Keratinocyte (primary cell): ENCODE data around the gene HIPK4. TPM values are rescaled to one million over a fixed set of nuclear protein-coding genes. Genes with fewer than 3 reads are reported as not detected.
A peak's percentile ranks its signal among the peaks of the same experiment; 100 is the strongest.

ENCODE experiments used
- DNase-seq: peaks from one replicate; pipeline ENCODE4 v3.0.0-alpha.2; 2011; ENCODE audit warnings: low read depth, missing footprints, low spot score
- FAIRE-seq: peaks from 2 replicates; lab custom pipeline; 2011; peaks lifted over from hg19 to GRCh38; lab: Jason Lieb, UNC
- H2AFZ ChIP-seq: 2 replicates; pipeline ENCODE4 v1.6.0; 2012; ENCODE audit warnings: low read length, control low read depth, inconsistent platforms; ENCODE audit not compliant: control insufficient read depth
- H3K27ac ChIP-seq: 2 replicates; pipeline ENCODE4 v1.5.1; 2011; ENCODE audit warnings: low read length; ENCODE audit not compliant: control insufficient read depth, insufficient read depth
- H3K27me3 ChIP-seq: 3 replicates; pipeline ENCODE4 v1.6.0; 2011; ENCODE audit warnings: low read length; ENCODE audit not compliant: control insufficient read depth, insufficient read depth; ENCODE audit errors: extremely low read depth
- H3K36me3 ChIP-seq, 2 experiments: 2 replicates in 1 of 2; 3 replicates in 1 of 2; pipeline ENCODE4 v1.5.1; 2011; ENCODE audit warnings: low read length in 2 of 2, mild to moderate bottlenecking in 1 of 2; ENCODE audit not compliant: control insufficient read depth in 2 of 2, insufficient read depth in 2 of 2; ENCODE audit errors: extremely low read depth in 1 of 2
- H3K4me1 ChIP-seq: 3 replicates; pipeline ENCODE4 v1.5.1; 2011; ENCODE audit warnings: low read length; ENCODE audit not compliant: control insufficient read depth, insufficient read depth; ENCODE audit errors: extremely low read depth
- H3K4me2 ChIP-seq: 3 replicates; pipeline ENCODE4 v1.6.0; 2011; ENCODE audit warnings: low read depth, low read length; ENCODE audit not compliant: control insufficient read depth, insufficient read depth; ENCODE audit errors: extremely low read depth
- H3K4me3 ChIP-seq, 3 experiments: fragments of 200-600 bp in 1 of 3; sonication (generic) in 1 of 3; 2 replicates in 2 of 3; 3 replicates in 1 of 3; pipeline ENCODE4 v1.5.1; 2011 to 2016; ENCODE audit warnings: low read length in 3 of 3, mild to moderate bottlenecking in 3 of 3, control low read depth in 2 of 3, inconsistent platforms in 1 of 3, low read depth in 1 of 3, mixed read lengths in 1 of 3, mixed run types in 1 of 3, moderate library complexity in 1 of 3; ENCODE audit not compliant: control insufficient read depth in 2 of 3, insufficient read depth in 2 of 3; ENCODE audit errors: extremely low read depth in 1 of 3
- H3K79me2 ChIP-seq: 2 replicates; pipeline ENCODE4 v1.6.0; 2012; ENCODE audit warnings: low read length; ENCODE audit not compliant: control insufficient read depth, insufficient read depth
- H3K9ac ChIP-seq: 3 replicates; pipeline ENCODE4 v1.6.0; 2011; ENCODE audit warnings: low read length; ENCODE audit not compliant: control insufficient read depth, insufficient read depth; ENCODE audit errors: extremely low read depth
- H3K9me1 ChIP-seq: 3 replicates; pipeline ENCODE4 v1.6.0; 2011; ENCODE audit warnings: low read length; ENCODE audit not compliant: control insufficient read depth, insufficient read depth; ENCODE audit errors: extremely low read depth
- H3K9me3 ChIP-seq: 2 replicates; pipeline ENCODE4 v1.5.1; 2012; ENCODE audit warnings: low read depth, low read length; ENCODE audit not compliant: control insufficient read depth
- H4K20me1 ChIP-seq: 3 replicates; pipeline ENCODE4 v1.6.0; 2011; ENCODE audit warnings: low read length; ENCODE audit not compliant: control insufficient read depth, insufficient read depth; ENCODE audit errors: extremely low read depth
- CTCF ChIP-seq, 3 experiments: IDR thresholded peaks in 1 of 3; conservative IDR thresholded peaks in 1 of 3; optimal IDR thresholded peaks in 1 of 3; 2 replicates in 2 of 3; 3 replicates in 1 of 3; pipeline versions ENCODE3 to v1.5.1; 2011; ENCODE audit warnings: low read length in 3 of 3, mild to moderate bottlenecking in 3 of 3, moderate library complexity in 2 of 3, control low read depth in 1 of 3, inconsistent platforms in 1 of 3; ENCODE audit not compliant: insufficient read depth in 2 of 3; ENCODE audit errors: extremely low read depth in 1 of 3
- EZH2 ChIP-seq: IDR thresholded peaks from one replicate; pipeline ENCODE4 v1.6.1; 2012; ENCODE audit warnings: inconsistent platforms, mild to moderate bottlenecking, low read length, moderate library complexity
- dilution Hi-C: fragments of 300-500 bp; cut with MboI; formaldehyde crosslinking; loops from one replicate; pipeline ENCODE4 v1.7.0; 2020; ENCODE audit warnings: low sequenced_read_pairs; ENCODE audit not compliant: extremely low pct_ligation_motif_present
- polyA plus RNA-seq, 5 experiments: library from polyadenylated mRNA; depleted of rRNA in 3 of 5; stranded (reverse) in 3 of 5; stranded (forward) in 1 of 5; unstranded in 1 of 5; fragments of >200 nt; gene quantifications; 1 replicate in 1 of 5; 2 replicates in 3 of 5; 3 replicates in 1 of 5; pipeline versions ENCODE4 v1.2.1 to v1.2.3, GENCODE V29; 2011 to 2012; ENCODE audit warnings: missing spikeins in 2 of 5, low read depth in 1 of 5, low replicate concordance in 1 of 5

HIPK4 gene
- polyA plus RNA-seq, 1 donor (not counting 4 experiments of a cell fraction or from before 2014, with no cell fraction given), result 0.03 TPM

- no peak overlapping the region for H3K4me3 ChIP-seq
- DNase-seq (no peak), FAIRE-seq (no peak)
- H2AFZ ChIP-seq, result no peak overlapping the region
- no peak overlapping the region for H3K9ac ChIP-seq
- no peaks in the 10 kb centered on the region for H3K9me1 ChIP-seq
- peaks cover 0 to 8% of the 10 kb centered on the region in 2 experiments for H3K36me3 ChIP-seq
- H3K27me3 ChIP-seq, result no peaks in the 10 kb centered on the region
- TF ChIP-seq CTCF (optimal IDR thresholded peaks at IDR 0.05 in 1 of 3, IDR thresholded peaks at IDR 0.05 in 1 of 3, conservative IDR thresholded peaks at IDR 0.05 in 1 of 3; ENCODE audit: extremely low read depth in 1 of 3, insufficient read depth in 2 of 3, low read length in 3 of 3), result no peak
- no peaks in the 10 kb centered on the region for H3K4me1 ChIP-seq
- no peak overlapping the region for H3K27ac ChIP-seq
- peaks cover 2% of the 10 kb centered on the region for H3K79me2 ChIP-seq
- H3K9me3 ChIP-seq, result no peaks in the 10 kb centered on the region
- H4K20me1 ChIP-seq, result no peaks in the 10 kb centered on the region
- dilution Hi-C loops, result no loop called here
- H3K4me2 ChIP-seq, result no peak overlapping the region
Measured at GRCh38 chr19:40355975-40356680, 33.9 kb downstream of the HIPK4 start.

GRCh38 chr19:40348961-40349507 lies 40.9 kb downstream of the HIPK4 start:
- DNase-seq, result no peak
- H3K4me3 ChIP-seq, result peak overlapping the region; percentile 70 to 87 (median 78)
- no peak for FAIRE-seq

More at GRCh38 chr19:40348961-40349507, 40.9 kb downstream of the HIPK4 start:
- H3K9me1 ChIP-seq, result no peaks in the 10 kb centered on the region
- no peaks in the 10 kb centered on the region for H3K27me3 ChIP-seq
- H3K9ac ChIP-seq, result peak overlapping the region; percentile 78
- no peaks in the 10 kb centered on the region for H4K20me1 ChIP-seq
- peak overlapping the region; percentile 89 for H3K4me2 ChIP-seq
- H3K36me3 ChIP-seq, result peaks cover 0 to 4% of the 10 kb centered on the region in 2 experiments
- peaks cover 9% of the 10 kb centered on the region for H3K4me1 ChIP-seq
- no peak for TF ChIP-seq CTCF (optimal IDR thresholded peaks at IDR 0.05 in 1 of 3, IDR thresholded peaks at IDR 0.05 in 1 of 3, conservative IDR thresholded peaks at IDR 0.05 in 1 of 3; ENCODE audit: extremely low read depth in 1 of 3, insufficient read depth in 2 of 3, low read length in 3 of 3)
- no peak for TF ChIP-seq EZH2
- peaks cover 33% of the 10 kb centered on the region for H3K79me2 ChIP-seq
- no peaks in the 10 kb centered on the region for H3K9me3 ChIP-seq
- dilution Hi-C loops, result no loop called here
- peak overlapping the region; percentile 86 for H2AFZ ChIP-seq
- H3K27ac ChIP-seq, result peak overlapping the region; percentile 82
